ENCODE data around the gene HERC4.
"Not testable (repeated sequence)": the region's sequence is repeated elsewhere in the genome, so short reads cannot be mapped to it uniquely, and the experiment has no call there.

Gene HERC4

DNA sequence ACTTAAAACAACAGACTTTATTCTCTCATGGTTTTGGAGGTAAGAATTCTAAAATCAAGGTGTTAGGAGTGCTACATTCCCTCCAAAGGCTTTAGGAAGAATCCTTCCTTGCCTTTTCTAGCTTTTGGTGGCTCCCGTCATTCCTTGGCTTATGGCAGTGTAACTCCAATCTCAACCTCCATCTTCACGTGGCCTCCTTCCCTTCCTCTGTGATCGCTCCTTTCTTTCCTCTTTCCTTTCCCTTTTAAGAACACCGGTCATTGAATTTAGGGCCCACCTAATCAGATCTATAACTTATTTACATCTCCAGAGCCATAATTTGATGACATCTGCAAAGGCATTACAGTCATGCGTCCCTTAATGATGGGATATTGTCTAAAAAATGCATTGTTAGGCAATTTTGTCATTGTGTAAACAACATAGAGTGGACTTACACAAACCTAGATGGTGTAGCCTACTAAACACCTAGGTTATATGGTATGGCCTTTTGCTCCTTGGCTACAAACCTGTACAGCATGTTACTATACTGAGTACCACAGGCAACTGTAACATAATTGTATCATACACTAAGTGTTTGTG lies 5.9 kb upstream of the HERC4 start:
- Histone ChIP-seq H3K36me3 (no peaks in the 10 kb centered on the region), H3K9me3 (no peaks in the 10 kb centered on the region), H3K27me3 (no peaks in the 10 kb centered on the region), H3K4me3 (ENCODE audit: low read depth, low read length) (no peak overlapping the region), H3K4me1 (peaks cover 3% of the 10 kb centered on the region)
- DNase-seq, result no peak
- TF ChIP-seq, protein P1, sequence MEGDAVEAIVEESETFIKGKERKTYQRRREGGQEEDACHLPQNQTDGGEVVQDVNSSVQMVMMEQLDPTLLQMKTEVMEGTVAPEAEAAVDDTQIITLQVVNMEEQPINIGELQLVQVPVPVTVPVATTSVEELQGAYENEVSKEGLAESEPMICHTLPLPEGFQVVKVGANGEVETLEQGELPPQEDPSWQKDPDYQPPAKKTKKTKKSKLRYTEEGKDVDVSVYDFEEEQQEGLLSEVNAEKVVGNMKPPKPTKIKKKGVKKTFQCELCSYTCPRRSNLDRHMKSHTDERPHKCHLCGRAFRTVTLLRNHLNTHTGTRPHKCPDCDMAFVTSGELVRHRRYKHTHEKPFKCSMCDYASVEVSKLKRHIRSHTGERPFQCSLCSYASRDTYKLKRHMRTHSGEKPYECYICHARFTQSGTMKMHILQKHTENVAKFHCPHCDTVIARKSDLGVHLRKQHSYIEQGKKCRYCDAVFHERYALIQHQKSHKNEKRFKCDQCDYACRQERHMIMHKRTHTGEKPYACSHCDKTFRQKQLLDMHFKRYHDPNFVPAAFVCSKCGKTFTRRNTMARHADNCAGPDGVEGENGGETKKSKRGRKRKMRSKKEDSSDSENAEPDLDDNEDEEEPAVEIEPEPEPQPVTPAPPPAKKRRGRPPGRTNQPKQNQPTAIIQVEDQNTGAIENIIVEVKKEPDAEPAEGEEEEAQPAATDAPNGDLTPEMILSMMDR (IDR thresholded peaks at IDR 0.05; ENCODE audit: low read depth, low read length), result no peak

DNA sequence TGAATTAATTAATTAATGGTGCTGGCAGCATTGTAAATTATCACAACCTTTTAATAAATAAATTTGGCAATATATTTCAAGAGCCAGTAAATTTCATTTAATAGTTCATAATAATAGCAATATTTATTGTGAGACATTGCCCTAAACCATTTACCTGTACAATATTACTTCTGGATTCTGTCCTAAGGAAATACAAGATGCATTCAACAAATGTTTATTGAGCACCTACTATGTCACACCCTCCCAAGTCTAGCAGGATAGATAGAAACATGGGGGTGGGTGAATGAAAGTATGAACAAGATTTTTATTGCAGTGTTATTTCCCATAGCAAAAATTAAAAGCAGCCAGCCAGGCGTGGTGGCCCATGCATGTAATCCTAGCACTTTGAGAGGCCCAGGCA lies 4.4 kb upstream of the HERC4 start:
- TF ChIP-seq, protein P1 (IDR thresholded peaks at IDR 0.05; ENCODE audit: low read depth, low read length), result no peak
- no peaks in the 10 kb centered on the region for H3K36me3 ChIP-seq
- no peak overlapping the region for H3K4me3 ChIP-seq (ENCODE audit: low read depth, low read length)
- DNase-seq, result no peak
- no peaks in the 10 kb centered on the region for H3K27me3 ChIP-seq
- H3K9me3 ChIP-seq, result no peaks in the 10 kb centered on the region
- H3K4me1 ChIP-seq, result peaks cover 7% of the 10 kb centered on the region

DNA sequence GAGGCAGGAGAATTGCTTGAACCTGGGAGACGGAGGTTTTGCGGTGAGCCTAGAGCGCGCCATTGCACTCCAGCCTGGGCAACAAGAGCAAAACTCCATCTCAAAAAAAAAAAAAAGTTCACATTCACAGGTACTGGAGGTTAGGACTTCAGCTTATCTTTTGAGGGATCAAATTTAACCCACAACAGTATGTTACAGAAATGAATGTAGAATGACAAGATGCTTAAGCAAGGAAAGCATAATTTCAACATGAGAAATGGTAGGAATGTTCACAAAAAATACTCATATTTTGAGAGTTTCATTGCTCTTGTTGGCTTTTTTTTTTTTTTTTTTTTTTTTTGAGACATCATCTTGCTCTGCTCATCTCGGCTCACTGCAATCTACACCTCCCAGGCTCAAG lies 1.9 kb upstream of the HERC4 start:
- no peak overlapping the region for H3K4me3 ChIP-seq (ENCODE audit: low read depth, low read length)
- no peaks in the 10 kb centered on the region for H3K36me3 ChIP-seq
- TF ChIP-seq, protein P1 (IDR thresholded peaks at IDR 0.05; ENCODE audit: low read depth, low read length), result no peak
- no peak for DNase-seq
- H3K9me3 ChIP-seq, result no peaks in the 10 kb centered on the region
- H3K27me3 ChIP-seq, result no peaks in the 10 kb centered on the region
- H3K4me1 ChIP-seq, result peaks cover 5% of the 10 kb centered on the region; the same call in 1 of the 2 replicates

DNA sequence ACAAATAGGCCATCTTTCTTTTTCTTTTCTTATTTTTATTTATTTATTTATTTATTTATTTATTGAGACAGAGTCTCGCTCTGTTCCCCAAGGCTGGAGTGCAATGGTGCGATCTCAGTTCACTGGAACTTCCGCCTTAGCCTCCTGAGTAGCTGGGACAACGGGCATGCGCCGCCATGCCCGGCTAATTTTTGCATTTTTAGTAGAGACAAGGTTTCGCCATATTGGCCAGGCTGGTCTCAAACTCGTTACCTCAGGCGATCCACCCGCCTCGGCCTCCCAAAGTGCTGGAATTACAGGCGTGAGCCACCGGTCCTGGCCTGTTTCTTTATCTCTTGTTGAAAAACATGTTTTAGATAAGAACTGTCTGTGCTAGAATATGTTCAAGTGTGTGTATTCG lies 998 bp upstream of the HERC4 start:
- not testable (repeated sequence) for H3K4me3 ChIP-seq (ENCODE audit: low read depth, low read length); DNase-seq; H3K4me1 ChIP-seq

DNA sequence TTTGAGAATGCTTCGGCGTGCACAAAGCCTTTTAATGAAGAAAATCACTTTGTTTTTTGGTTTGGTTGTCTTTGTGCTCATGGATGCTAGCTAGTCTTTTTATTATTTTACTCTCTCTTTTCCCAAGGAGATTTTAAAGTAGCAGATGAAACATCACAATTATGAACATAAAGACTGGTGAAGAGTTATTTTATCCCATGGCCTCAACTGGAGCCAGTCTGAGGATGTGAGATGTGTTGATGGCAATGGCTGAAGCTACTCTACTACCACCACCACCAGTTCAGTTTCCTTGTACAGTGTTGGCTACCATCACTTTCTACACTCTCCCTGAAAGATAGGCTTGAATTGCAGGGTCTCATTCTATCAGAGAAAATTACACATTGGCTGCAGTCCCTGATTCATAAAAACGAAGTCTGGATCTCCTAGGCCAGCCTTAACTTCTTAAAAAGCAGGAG lies 494 bp upstream of the HERC4 start:
- Histone ChIP-seq H3K4me3 (ENCODE audit: low read depth, low read length) (peak overlapping the region; percentile 36), H3K27me3 (no peaks in the 10 kb centered on the region), H3K4me1 (peaks cover 5% of the 10 kb centered on the region; the same call in 1 of the 2 replicates), H3K9me3 (no peaks in the 10 kb centered on the region), H3K36me3 (no peaks in the 10 kb centered on the region)
- DNase-seq, result no peak
- TF ChIP-seq, protein P1 (IDR thresholded peaks at IDR 0.05; ENCODE audit: low read depth, low read length), result no peak

More for the DNA sequence above, 998 bp upstream of the HERC4 start:
- H3K9me3 ChIP-seq, H3K27me3 ChIP-seq, H3K36me3 ChIP-seq: not testable (repeated sequence)

DNA sequence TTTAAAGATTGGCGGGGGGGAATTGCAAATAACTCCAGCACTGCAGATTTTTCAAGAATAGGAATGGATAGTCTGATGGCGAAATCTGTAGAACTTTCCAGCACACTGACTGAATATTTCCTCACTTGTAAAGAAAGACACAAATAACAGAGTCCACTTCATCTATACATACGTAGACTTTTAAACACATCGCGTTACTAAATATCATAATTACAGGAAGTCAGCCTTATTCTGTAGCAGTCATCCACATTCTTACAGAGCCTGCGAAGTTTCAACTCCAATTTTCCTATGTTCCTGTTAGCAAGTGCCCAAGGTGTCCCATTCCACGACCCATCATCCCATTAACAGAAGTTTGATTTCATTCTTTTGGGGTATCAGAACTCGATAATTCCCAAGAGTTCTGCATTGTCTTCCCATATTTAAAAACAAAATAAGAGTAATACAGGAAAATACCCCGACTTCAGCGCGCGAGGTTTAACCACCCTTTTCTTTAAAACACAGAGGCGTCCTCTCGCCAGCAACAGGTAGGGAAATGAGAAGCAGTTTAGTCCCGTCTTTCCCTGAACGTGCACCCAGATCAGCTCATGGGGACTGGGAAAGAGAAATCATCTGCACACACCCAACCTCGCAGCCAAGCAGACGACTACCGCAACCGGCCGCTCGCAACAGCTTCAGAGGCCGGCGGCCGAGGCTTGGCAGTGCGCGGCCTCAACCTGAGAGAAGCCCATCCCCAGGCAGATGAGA lies 880 bp downstream of the HERC4 start:
- Histone ChIP-seq H3K4me1 (peaks cover 5% of the 10 kb centered on the region; the same call in 1 of the 2 replicates), H3K4me3 (ENCODE audit: low read depth, low read length) (peak overlapping the region; percentile 91), H3K9me3 (no peaks in the 10 kb centered on the region), H3K27me3 (no peaks in the 10 kb centered on the region), H3K36me3 (peaks cover 5% of the 10 kb centered on the region; the same call in 1 of the 2 replicates)
- no peak for DNase-seq
- TF ChIP-seq, protein P1 (IDR thresholded peaks at IDR 0.05; ENCODE audit: low read depth, low read length), result no peak

All from BE2C (cell line).